Esophagus squamous epithelium (tissue), 4 donors: ENCODE data around the gene ZNF418.

Source experiments
- CTCF ChIP-seq, 6 experiments: fragments of 450-650 bp in 4 of 6; fragments of 200-600 bp in 2 of 6; sonication (generic) in 2 of 6; IDR thresholded peaks; one replicate each; pipeline ENCODE4 v1.5.1; 2016 to 2019; ENCODE audit warnings: antibody characterized with exemption in 6 of 6, mild to moderate bottlenecking in 4 of 6, moderate library complexity in 4 of 6
- POLR2A ChIP-seq, 4 donors: fragments of 450-650 bp; IDR thresholded peaks; one replicate each; pipeline ENCODE4 v1.6.1; 2017; ENCODE audit warnings: antibody characterized with exemption in 4 of 4, mild to moderate bottlenecking in 4 of 4, moderate library complexity in 3 of 4

DNA sequence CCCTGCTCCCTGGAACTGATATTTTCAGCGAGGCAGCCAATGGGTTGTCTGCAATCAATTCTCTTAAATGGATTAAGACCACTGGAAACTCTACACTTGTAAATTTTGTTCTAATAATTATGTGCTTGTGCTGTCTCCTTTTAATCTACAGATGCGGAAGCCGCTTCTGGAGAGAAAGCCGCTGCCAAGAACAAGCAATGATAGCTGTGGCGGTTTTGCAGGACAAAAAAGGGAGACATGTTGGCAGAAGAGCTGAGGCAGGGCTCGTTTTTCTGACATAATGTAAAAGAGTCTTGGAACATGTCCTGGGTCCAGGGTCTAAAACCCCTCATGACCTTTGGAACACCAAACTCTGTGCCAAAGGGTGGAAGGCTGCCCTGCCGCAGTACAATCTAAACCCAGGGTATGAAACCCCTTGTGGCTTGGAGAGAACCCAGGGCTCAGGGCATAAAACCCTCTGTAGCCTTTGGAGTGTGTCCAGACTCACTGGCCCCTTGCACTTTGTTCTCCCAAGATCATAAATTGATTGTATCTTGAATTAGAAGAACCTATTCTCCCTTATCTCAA lies 31.5 kb downstream of the ZNF418 start:
- TF ChIP-seq CTCF (IDR thresholded peaks at IDR 0.05) (no peak), POLR2A (IDR thresholded peaks at IDR 0.05) (no peak)
